MM.1S (cell line): ENCODE results near the gene GCC2.

Source experiments
- EZH2phosphoT487 ChIP-seq: fragments of 300-600 bp; sonication (generic); IDR thresholded peaks from 2 replicates; pipeline ENCODE4 v1.6.1; 2018; ENCODE audit warnings: antibody characterized with exemption, low read length
- TF ChIP-seq, protein P1 (sequence below): fragments of 300-600 bp; sonication (generic); IDR thresholded peaks from 2 replicates; pipeline ENCODE4 v1.5.1; 2016; ENCODE audit warnings: antibody characterized with exemption, low read length, mixed read lengths

DNA sequence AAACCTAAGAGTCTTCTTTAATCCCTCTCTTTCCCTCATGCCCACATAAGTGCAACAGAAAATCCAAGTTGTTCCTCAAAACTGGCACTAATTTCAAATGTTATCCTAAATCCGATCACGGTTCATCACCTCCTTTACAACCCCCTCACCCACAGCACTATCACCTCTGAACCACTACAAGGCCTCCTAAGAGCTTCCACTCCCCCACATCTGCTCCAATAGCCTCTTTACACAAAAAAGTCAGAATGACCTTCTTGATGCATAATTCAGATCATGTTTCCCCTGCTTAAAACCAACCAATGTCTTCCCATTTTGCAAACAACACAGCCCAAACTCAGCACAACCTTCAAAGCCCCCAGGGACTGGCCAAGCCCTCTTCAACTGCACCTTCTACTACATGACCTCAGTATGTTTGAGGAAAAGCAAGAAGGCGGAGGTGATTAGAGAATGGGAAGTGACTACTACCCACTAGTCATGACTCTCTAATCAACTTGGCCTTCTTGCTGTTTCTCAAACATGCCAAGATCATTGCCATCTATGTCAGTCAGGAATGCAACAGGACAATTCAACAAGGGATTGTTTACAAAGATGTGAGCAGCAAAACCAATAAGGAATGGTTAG lies 34.6 kb upstream of the GCC2 start:
- TF ChIP-seq, protein P1, sequence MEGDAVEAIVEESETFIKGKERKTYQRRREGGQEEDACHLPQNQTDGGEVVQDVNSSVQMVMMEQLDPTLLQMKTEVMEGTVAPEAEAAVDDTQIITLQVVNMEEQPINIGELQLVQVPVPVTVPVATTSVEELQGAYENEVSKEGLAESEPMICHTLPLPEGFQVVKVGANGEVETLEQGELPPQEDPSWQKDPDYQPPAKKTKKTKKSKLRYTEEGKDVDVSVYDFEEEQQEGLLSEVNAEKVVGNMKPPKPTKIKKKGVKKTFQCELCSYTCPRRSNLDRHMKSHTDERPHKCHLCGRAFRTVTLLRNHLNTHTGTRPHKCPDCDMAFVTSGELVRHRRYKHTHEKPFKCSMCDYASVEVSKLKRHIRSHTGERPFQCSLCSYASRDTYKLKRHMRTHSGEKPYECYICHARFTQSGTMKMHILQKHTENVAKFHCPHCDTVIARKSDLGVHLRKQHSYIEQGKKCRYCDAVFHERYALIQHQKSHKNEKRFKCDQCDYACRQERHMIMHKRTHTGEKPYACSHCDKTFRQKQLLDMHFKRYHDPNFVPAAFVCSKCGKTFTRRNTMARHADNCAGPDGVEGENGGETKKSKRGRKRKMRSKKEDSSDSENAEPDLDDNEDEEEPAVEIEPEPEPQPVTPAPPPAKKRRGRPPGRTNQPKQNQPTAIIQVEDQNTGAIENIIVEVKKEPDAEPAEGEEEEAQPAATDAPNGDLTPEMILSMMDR = no peak
- no peak for TF ChIP-seq EZH2phosphoT487
